IMR-90 (cell line): Measurements from ENCODE around the gene EXO1. TPM values are rescaled to one million over a fixed set of nuclear protein-coding genes. Genes with fewer than 3 reads are reported as not detected.

Source experiments
- ATAC-seq: fragments of 200-7000 bp; cut with Tn5 transposase; 2 replicates; pipeline ENCODE4 v1.9.1; 2020; ENCODE audit warnings: low read depth, mild to moderate bottlenecking, moderate library complexity
- BruUV-seq: library from RNA; stranded (reverse); fragments of 400-500 nt; replicated peaks from 2 replicates; lab custom pipeline; 2021; lab: Mats Ljungman, UMichigan
- CTCF ChIA-PET: fragments of 300-600 bp; formaldehyde crosslinking; extraction: SDS; loops from one replicate; lab custom pipeline; 2021; ENCODE audit warnings: antibody characterized with exemption; lab: Yijun Ruan, JAX
- POLR2A ChIA-PET: fragments of 300-600 bp; sonication (Branson Sonifier 250); formaldehyde crosslinking; loops from one replicate; lab custom pipeline; 2022; ENCODE audit warnings: antibody characterized with exemption; ENCODE audit not compliant: unreplicated experiment; lab: Charles Lee
- DNase-seq: peaks from one replicate; pipeline ENCODE4 v3.0.0; 2013
- H2AFZ ChIP-seq: replicated peaks from 2 replicates; pipeline ENCODE3; 2013; ENCODE audit warnings: low read length, mild to moderate bottlenecking; ENCODE audit not compliant: poor library complexity
- H2AK5ac ChIP-seq: 2 replicates; pipeline ENCODE4 v1.6.1; 2013; ENCODE audit warnings: low read depth, low read length, inconsistent platforms
- H2AK9ac ChIP-seq: replicated peaks from 2 replicates; pipeline ENCODE3; 2013; ENCODE audit warnings: mild to moderate bottlenecking, low read depth, low read length, moderate library complexity; ENCODE audit not compliant: poor library complexity
- H2BK120ac ChIP-seq: 2 replicates; pipeline ENCODE4 v1.6.1; 2013; ENCODE audit warnings: low read depth, low read length, inconsistent platforms
- H2BK15ac ChIP-seq: 3 replicates; pipeline ENCODE4 v1.6.1; 2013; ENCODE audit warnings: low read depth, low read length, inconsistent platforms
- H2BK20ac ChIP-seq: 2 replicates; pipeline ENCODE4 v1.6.1; 2013; ENCODE audit warnings: low read depth, mild to moderate bottlenecking, inconsistent platforms, low read length, moderate library complexity
- H2BK5ac ChIP-seq: 2 replicates; pipeline ENCODE4 v1.6.1; 2013; ENCODE audit warnings: mild to moderate bottlenecking, low read depth, low read length, inconsistent platforms; ENCODE audit not compliant: poor library complexity, severe bottlenecking
- H3K14ac ChIP-seq: replicated peaks from 2 replicates; pipeline ENCODE4 v1.6.1; 2013; ENCODE audit warnings: low read depth, low read length, inconsistent platforms
- H3K18ac ChIP-seq: 2 replicates; pipeline ENCODE4 v1.6.1; 2013; ENCODE audit warnings: low read depth, low read length, control low read depth
- H3K23ac ChIP-seq: 2 replicates; pipeline ENCODE4 v1.6.1; 2013; ENCODE audit warnings: low read depth, low read length, inconsistent platforms
- H3K27ac ChIP-seq: 2 replicates; pipeline ENCODE4 v1.5.1; 2013; ENCODE audit warnings: mild to moderate bottlenecking, control low read depth, low read length; ENCODE audit not compliant: insufficient read depth
- H3K27me3 ChIP-seq: 2 replicates; pipeline ENCODE4 v1.6.1; 2013; ENCODE audit warnings: low read length; ENCODE audit not compliant: control insufficient read depth, insufficient read depth
- H3K36me3 ChIP-seq: 2 replicates; pipeline ENCODE4 v1.6.1; 2013; ENCODE audit warnings: low read length, mixed read lengths; ENCODE audit not compliant: control insufficient read depth, insufficient read depth
- H3K4ac ChIP-seq: 2 replicates; pipeline ENCODE4 v1.6.1; 2013; ENCODE audit warnings: low read depth, low read length, inconsistent platforms
- H3K4me1 ChIP-seq: 2 replicates; pipeline ENCODE4 v1.6.1; 2013; ENCODE audit warnings: low read length, mixed read lengths; ENCODE audit not compliant: control insufficient read depth, insufficient read depth
- H3K4me2 ChIP-seq: 2 replicates; pipeline ENCODE4 v1.6.1; 2013; ENCODE audit warnings: low read depth, mild to moderate bottlenecking, control low read depth, low read length, moderate library complexity
- H3K4me3 ChIP-seq: 2 replicates; pipeline ENCODE4 v1.5.1; 2013; ENCODE audit warnings: low read depth, mild to moderate bottlenecking, control low read depth, low read length, moderate library complexity; ENCODE audit not compliant: insufficient read depth
- H3K56ac ChIP-seq: 2 replicates; pipeline ENCODE4 v1.6.1; 2013; ENCODE audit warnings: low read length, inconsistent platforms; ENCODE audit not compliant: insufficient read depth; ENCODE audit errors: extremely low read depth
- H3K79me1 ChIP-seq, 2 experiments: 2 replicates each; pipeline ENCODE4 v1.6.1; 2013; ENCODE audit warnings: low read length in 2 of 2, inconsistent platforms in 1 of 2, low read depth in 1 of 2
- H3K9ac ChIP-seq: 2 replicates; pipeline ENCODE4 v1.6.1; 2013; ENCODE audit warnings: low read depth, low read length, control low read depth
- H3K9me1 ChIP-seq: 2 replicates; pipeline ENCODE4 v1.6.1; 2013; ENCODE audit warnings: low read length, inconsistent platforms; ENCODE audit not compliant: insufficient read depth
- H3K9me3 ChIP-seq: 2 replicates; pipeline ENCODE4 v1.6.1; 2013; ENCODE audit warnings: low read length; ENCODE audit not compliant: control insufficient read depth, insufficient read depth
- H4K20me1 ChIP-seq: 2 replicates; pipeline ENCODE4 v1.6.1; 2013; ENCODE audit warnings: low read length, inconsistent platforms; ENCODE audit not compliant: insufficient read depth
- H4K5ac ChIP-seq: 2 replicates; pipeline ENCODE4 v1.6.1; 2013; ENCODE audit warnings: mild to moderate bottlenecking, low read depth, low read length, control low read depth
- H4K8ac ChIP-seq, 2 experiments: 2 replicates each; pipeline ENCODE4 v1.6.1; 2013; ENCODE audit warnings: low read depth in 2 of 2, low read length in 2 of 2, control low read depth in 1 of 2, inconsistent platforms in 1 of 2
- H4K91ac ChIP-seq: 2 replicates; pipeline ENCODE4 v1.6.1; 2013; ENCODE audit warnings: low read depth, low read length, inconsistent platforms; ENCODE audit not compliant: insufficient read depth
- CEBPB ChIP-seq: IDR thresholded peaks from 2 replicates; pipeline ENCODE4 v1.6.1; 2012; ENCODE audit warnings: low read depth, low read length, improper control_type of control experiment
- FOS ChIP-seq: fragments of 150-350 bp; IDR thresholded peaks from 2 replicates; pipeline ENCODE4 v1.6.1; 2016; ENCODE audit warnings: low read depth, low read length
- MAFK ChIP-seq: IDR thresholded peaks from 2 replicates; pipeline ENCODE4 v1.6.1; 2012; ENCODE audit warnings: low read depth, low read length, improper control_type of control experiment
- MXI1 ChIP-seq: IDR thresholded peaks from 2 replicates; pipeline ENCODE4 v1.6.1; 2012; ENCODE audit warnings: low read depth, mild to moderate bottlenecking, low read length, moderate library complexity, borderline replicate concordance
- WGBS, 2 experiments: methylation state at CpG; one replicate each; pipeline versions ENCODE4 v1.1.5 to v1.1.7; 2013; ENCODE audit warnings: missing lambda C conversion rate in 2 of 2; ENCODE audit not compliant: insufficient read length in 1 of 2; ENCODE audit errors: extremely low coverage in 2 of 2; 5-methylcytosine and 5-hydroxymethylcytosine counted together
- dilution Hi-C: fragments of 300-500 bp; cut with HindIII; formaldehyde crosslinking; loops from one replicate; pipeline ENCODE4 v1.14.3; 2018; ENCODE audit warnings: low sequenced_read_pairs; ENCODE audit not compliant: unreplicated experiment
- in situ Hi-C: fragments of 300-500 bp; cut with MboI; formaldehyde crosslinking; loops from 3 replicates; pipeline ENCODE4 v1.14.3; 2019; ENCODE audit warnings: low sequenced_read_pairs, inconsistent platforms, mixed read lengths
- intact Hi-C: fragments of 100-400 bp; cut with micrococcal nuclease; formaldehyde crosslinking; loops from 2 replicates; pipeline ENCODE4 v1.10.0; 2022
- polyA plus RNA-seq, 3 experiments: library from polyadenylated mRNA; depleted of rRNA; stranded (reverse); fragments of >200 nt; gene quantifications; 2 replicates each; pipeline ENCODE4 v1.2.3, GENCODE V29; 2012; ENCODE audit warnings: low replicate concordance in 1 of 3
- total RNA-seq: library from RNA; depleted of rRNA; stranded (reverse); fragments of >200 nt; gene quantifications from 2 replicates; pipeline ENCODE4 v1.2.3, GENCODE V29; 2012

The EXO1 gene
- total and polyA plus RNA-seq, 2 of the 4 experiments (the other 2 are of a cell fraction), result 5.1 to 12.9 TPM

DNA sequence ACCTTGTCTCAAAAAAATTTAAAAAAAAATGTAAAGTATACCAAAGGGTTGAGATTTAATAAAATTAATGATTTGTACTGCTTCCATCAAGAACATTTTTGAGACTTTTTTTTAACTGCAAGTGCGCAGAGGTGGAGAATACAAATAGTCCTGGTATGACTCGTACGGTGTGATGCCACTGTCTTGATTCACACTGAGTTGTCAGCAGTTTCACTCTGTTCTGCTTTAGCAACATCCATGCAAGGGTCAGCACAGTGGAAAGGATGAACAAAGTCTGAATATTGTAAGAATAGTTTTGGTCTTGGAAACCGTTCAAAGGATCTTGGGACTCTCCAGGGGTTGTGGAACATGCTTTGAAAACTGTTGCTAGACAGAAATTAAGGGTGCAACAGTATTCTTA is 40.2 kb downstream of the EXO1 start:
- BruUV-seq, result no TSS peak

More for the DNA sequence above, 40.2 kb downstream of the EXO1 start:
- intact Hi-C loops (no loop called here), in situ Hi-C loops (no loop called here), dilution Hi-C loops (no loop called here)
- H3K27me3 ChIP-seq, result no peaks in the 10 kb centered on the region
- no peak overlapping the region for H3K23ac ChIP-seq
- no peak overlapping the region for H3K14ac ChIP-seq
- H4K5ac ChIP-seq, result no peak overlapping the region
- H3K36me3 ChIP-seq, result peaks cover under 1% of the 10 kb centered on the region; the same call in 1 of the 2 replicates
- H2BK15ac ChIP-seq, result no peak overlapping the region
- H4K20me1 ChIP-seq, result no peaks in the 10 kb centered on the region
- TF ChIP-seq MXI1, result no peak
- peak; percentile 82 for TF ChIP-seq MAFK
- TF ChIP-seq CEBPB, result peak; percentile 75
- peak; percentile 56; the same call in 1 of the 2 replicates for TF ChIP-seq FOS
- ATAC-seq (peak; percentile 99), DNase-seq (peak; percentile 88)
- ChIA-PET POLR2A (no interaction called here), CTCF (no interaction called here)
- no peak overlapping the region for H2AFZ ChIP-seq
- 0 out of 2 replicates have a peak, but pooled peaks cover under 1% of the 10 kb centered on the region for H3K9me3 ChIP-seq
- H2AK5ac ChIP-seq, result no peak overlapping the region
- H3K27ac ChIP-seq, result no peak overlapping the region
- no peak overlapping the region for H3K4ac ChIP-seq
- no peaks in the 10 kb centered on the region for H3K4me1 ChIP-seq
- H4K8ac ChIP-seq, result no peak overlapping the region
- no peaks in the 10 kb centered on the region for H3K9me1 ChIP-seq
- H3K18ac ChIP-seq, result no peak overlapping the region
- H3K79me1 ChIP-seq, result no peaks in the 10 kb centered on the region
- no peak overlapping the region for H2BK20ac ChIP-seq
- H3K4me2 ChIP-seq, result no peak overlapping the region
- H3K56ac ChIP-seq, result no peak overlapping the region
- no peak overlapping the region for H4K91ac ChIP-seq
- H2BK120ac ChIP-seq, result no peak overlapping the region
- no peak overlapping the region for H2BK5ac ChIP-seq
- H3K4me3 ChIP-seq, result no peak overlapping the region
- 46% methylated on average over 3 of the region's 4 CpGs; no CpG with 5 or more reads in 1 of the 2 experiments for WGBS, 2 experiments
- no peak overlapping the region for H3K9ac ChIP-seq
- no peak overlapping the region for H2AK9ac ChIP-seq
